Activated T-helper 9 cell treated with anti-CD3 and anti-CD28 coated beads, Interleukin-2, amount 50 U/mL, for 16 hours (primary cell): ENCODE measurements around the gene PSMG2.

Source experiments
- DNase-seq: peaks from one replicate; pipeline ENCODE4 v3.0.0-alpha.2; 2020; ENCODE audit warnings: low read depth

PSMG2 gene

DNA sequence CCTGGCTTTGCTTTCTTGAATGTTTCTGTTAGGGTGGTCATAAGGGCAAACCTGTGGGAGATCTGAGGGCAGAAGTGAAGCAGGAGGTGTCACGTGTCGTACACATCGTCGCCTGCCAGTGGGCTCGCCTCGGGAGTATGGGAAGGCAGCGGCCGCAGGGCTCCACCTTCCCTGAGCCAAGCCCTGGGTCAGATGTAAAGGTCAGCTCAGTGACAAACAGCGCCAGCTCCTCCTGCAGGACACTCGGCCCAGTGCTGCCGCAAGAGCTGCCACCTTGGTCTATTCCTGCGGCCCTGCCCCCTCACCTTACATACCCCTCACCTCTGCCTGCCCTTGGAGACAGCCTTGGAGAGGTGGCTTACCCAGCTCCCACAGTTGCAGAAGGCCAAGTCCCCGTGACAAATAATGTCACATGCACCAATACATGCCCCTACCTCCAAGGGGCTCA, 64.2 kb downstream of the PSMG2 start:
- DNase-seq = no peak

DNA sequence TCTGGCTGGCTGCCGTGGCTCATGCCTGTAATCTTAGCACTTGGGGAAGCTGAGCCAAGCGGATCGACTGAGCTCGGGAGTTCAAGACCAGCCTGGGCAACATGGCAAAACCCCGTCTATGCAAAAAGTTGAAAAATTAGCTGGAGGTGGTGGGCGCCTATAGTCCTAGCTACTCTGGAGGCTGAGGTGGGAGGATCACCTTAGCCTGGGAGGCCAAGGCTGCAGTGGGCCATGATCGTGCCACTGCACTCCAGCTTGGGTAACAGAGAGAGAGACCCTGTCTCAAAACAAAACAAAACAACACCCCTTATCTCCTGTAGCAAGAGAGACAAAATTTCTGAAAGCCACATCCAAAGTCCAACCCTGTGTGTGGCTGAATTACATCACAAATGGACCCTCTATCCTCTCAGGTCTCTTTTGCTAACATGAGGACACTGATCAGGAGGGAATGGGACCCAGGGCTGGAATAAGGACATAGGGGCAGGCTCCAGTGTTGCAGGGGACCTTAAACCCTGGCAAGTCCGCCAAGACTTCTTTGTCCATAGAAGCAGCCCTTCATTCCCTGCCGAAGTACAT, 64.8 kb downstream of the PSMG2 start:
- DNase-seq = no peak

- no peak for DNase-seq
Observed at GRCh38 chr18:12768625-12769024, 65.8 kb downstream of the PSMG2 start.

DNA sequence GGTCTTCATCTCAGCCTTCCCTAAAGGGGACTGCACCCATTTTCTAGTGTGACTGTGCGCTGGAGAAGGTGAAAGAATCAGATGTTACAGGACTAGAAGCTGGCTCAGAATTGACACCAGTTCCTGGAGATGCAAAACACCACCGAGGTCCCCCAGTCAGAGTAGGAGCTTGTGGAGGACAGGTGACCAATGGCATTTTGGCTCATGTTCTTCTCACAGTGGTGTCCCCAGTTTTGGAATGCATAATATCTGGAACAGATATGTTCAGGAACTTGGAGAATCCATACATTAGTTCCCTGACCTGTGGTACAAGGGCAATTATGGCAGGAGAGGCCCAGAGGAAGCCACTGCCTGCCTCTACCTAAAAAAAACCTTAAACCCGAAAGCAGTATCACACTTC, 66.3 kb downstream of the PSMG2 start:
- DNase-seq = no peak

DNA sequence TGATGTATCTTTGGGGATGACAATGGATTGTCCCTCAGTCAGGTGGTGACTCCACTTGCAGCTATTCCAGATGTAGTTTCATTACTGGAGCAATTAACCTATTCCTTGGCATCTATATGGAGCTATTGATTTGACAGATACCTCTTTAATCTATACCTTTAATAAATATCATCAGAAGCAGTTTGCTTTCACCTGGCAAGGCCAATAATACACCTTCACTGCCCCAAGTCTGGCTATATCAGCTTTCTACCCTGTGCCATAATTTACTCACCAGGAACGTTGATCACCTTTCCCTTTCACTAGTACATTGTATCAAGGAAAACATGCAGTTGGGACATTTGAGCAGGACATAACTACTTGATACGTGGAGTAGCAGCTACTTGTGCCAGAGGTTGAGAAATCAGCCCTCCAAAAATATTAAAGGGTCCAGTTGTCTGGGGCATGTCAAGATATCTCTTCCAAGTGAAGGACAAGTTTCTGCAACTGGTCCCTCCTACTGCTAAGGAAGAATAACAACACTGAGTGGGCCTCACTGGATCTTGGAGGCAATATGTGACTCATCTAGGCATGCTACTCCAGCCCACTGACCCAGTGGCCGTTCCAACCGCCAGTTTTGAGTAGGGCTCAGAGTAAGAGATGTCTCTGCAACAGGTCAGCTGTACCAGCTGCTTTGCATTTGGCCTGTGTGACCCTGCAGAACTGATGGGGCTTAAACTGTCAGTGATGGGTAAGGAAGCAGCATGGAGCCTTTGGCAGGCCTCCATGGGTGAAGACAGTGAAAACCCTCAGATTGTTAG, 67.0 kb downstream of the PSMG2 start:
- DNase-seq = no peak

DNA sequence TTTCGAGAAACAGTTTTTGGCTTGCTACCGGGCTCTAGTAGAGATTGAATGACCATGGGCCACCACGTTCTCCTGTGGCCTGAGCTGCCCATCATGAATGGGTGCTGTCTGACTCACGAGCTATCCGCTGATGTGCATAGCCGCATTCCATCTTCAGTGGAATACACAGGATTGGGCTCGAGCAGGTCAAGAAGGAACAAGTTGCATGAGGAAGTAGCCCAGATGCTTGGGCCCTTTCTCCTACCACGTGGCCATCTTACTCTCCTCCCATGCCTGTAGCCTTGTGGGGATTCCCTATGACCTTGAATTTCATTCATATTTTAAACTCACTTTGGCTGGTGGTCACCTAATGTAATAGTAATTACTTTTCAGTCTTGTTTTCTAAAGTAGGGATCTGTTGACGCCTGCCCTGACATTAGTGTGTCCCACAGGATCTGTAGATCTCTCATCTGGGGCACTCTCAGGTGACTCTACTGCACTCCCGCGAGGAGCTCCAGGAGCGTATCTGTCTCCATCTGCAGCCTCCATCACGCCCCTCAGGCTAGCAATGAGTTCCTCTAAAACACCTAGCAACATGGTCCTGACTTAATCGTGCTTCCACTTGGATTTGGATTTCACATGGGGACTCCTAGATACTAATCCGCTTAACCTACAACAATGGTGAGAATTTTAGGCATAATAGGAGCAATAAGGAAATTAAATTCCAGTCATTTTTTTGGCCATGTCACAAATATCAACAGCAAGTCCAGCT, 67.8 kb downstream of the PSMG2 start:
- DNase-seq = no peak

- DNase-seq = no peak
Observed at GRCh38 chr18:12772111-12772510, 69.3 kb downstream of the PSMG2 start.

- no peak for DNase-seq
Observed at GRCh38 chr18:12773369-12773768, 70.5 kb downstream of the PSMG2 start.

DNA sequence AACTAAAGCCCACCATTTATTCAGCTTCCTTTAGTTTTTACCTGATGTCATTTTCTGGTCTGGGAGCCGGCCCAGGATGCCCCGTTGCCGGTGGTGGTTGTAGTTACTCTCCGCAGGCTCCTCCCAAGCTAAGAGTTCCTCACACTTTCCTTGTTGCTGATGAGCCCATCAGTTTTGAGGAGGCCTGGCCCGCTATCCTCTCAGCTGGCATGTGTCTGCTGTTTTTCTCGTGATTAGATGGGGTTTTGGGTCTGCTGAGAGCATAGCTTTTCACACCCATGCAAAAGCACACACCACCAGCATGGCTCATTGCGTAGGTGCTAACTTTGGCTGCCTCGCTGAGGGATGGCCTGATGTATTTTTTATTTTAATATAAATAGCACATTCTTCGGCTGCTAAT, 72.1 kb downstream of the PSMG2 start:
- no peak for DNase-seq
